CD4-positive, alpha-beta T cell (primary cell): ENCODE measurements around the gene STAT2. TPM values are rescaled to one million over a fixed set of nuclear protein-coding genes. Genes with fewer than 3 reads are reported as not detected.

Experiments
- ATAC-seq: fragments of 200-7000 bp; cut with Tn5 transposase; one replicate; pipeline ENCODE4 v1.10.0; 2022; ENCODE audit warnings: mild to moderate bottlenecking; ENCODE audit not compliant: poor library complexity
- CTCF ChIA-PET: fragments of 350-600 bp; sonication (Branson Sonifier 250); formaldehyde crosslinking; loops from one replicate; lab custom pipeline; 2021; ENCODE audit warnings: antibody characterized with exemption, inconsistent platforms; lab: Charles Lee
- POLR2A ChIA-PET: fragments of 350-600 bp; sonication (Branson Sonifier 250); formaldehyde crosslinking; loops from one replicate; lab custom pipeline; 2021; ENCODE audit warnings: antibody characterized with exemption, inconsistent platforms; lab: Charles Lee
- DNase-seq, 14 experiments: peaks; one replicate each; pipeline ENCODE4 v3.0.0-alpha.2; 2013 to 2020; ENCODE audit warnings: mixed read lengths in 2 of 14
- H3K27ac ChIP-seq, 2 donors: one replicate each; pipeline versions ENCODE4 v1.5.1 to v1.7.0; 2013; ENCODE audit warnings: low read length in 2 of 2, low read depth in 1 of 2, mild to moderate bottlenecking in 1 of 2
- H3K27me3 ChIP-seq, 2 experiments: 1 replicate in 1 of 2; 2 replicates in 1 of 2; pipeline versions ENCODE4 v1.6.1 to v1.7.0; 2013; ENCODE audit warnings: low read length in 2 of 2, control low read depth in 1 of 2, mild to moderate bottlenecking in 1 of 2, moderate library complexity in 1 of 2; ENCODE audit not compliant: insufficient read depth in 2 of 2, control insufficient read depth in 1 of 2
- H3K36me3 ChIP-seq: one replicate; pipeline ENCODE4 v1.6.1; 2013; ENCODE audit warnings: low read length, control low read depth; ENCODE audit not compliant: insufficient read depth
- H3K4me1 ChIP-seq: one replicate; pipeline ENCODE4 v1.6.1; 2013; ENCODE audit warnings: low read length, control low read depth; ENCODE audit not compliant: insufficient read depth
- H3K4me3 ChIP-seq: one replicate; pipeline ENCODE4 v1.5.1; 2013; ENCODE audit warnings: mild to moderate bottlenecking, low read length, moderate library complexity
- H3K9me3 ChIP-seq, 2 experiments: 1 replicate in 1 of 2; 2 replicates in 1 of 2; pipeline versions ENCODE4 v1.6.1 to v1.7.0; 2013; ENCODE audit warnings: low read length in 2 of 2, mild to moderate bottlenecking in 2 of 2, control low read depth in 1 of 2, moderate library complexity in 1 of 2; ENCODE audit not compliant: control insufficient read depth in 1 of 2, insufficient read depth in 1 of 2
- H3K27ac Mint-ChIP-seq: one replicate; pipeline ENCODE4 v1.8.0; 2020; ENCODE audit warnings: mixed read lengths
- H3K27me3 Mint-ChIP-seq: one replicate; pipeline ENCODE4 v1.8.0; 2021; ENCODE audit warnings: mixed read lengths
- H3K36me3 Mint-ChIP-seq: one replicate; pipeline ENCODE4 v1.8.0; 2021; ENCODE audit warnings: low read depth, mixed read lengths
- H3K4me1 Mint-ChIP-seq: one replicate; pipeline ENCODE4 v1.8.0; 2021; ENCODE audit warnings: low read depth, mixed read lengths
- H3K4me3 Mint-ChIP-seq: one replicate; pipeline ENCODE4 v1.8.0; 2020; ENCODE audit warnings: mild to moderate bottlenecking, mixed read lengths
- H3K9me3 Mint-ChIP-seq: one replicate; pipeline ENCODE4 v1.8.0; 2020; ENCODE audit warnings: mixed read lengths
- CTCF ChIP-seq: fragments of 200-600 bp; IDR thresholded peaks from one replicate; pipeline ENCODE4 v1.8.0; 2022; ENCODE audit warnings: antibody characterized with exemption, mild to moderate bottlenecking
- intact Hi-C, 2 experiments: fragments of 100-400 bp; cut with DNase I in 1 of 2; cut with micrococcal nuclease in 1 of 2; formaldehyde crosslinking; loops; one replicate each; pipeline versions ENCODE4 v1.15.1 to v1.9.0; 2023 to 2025; cut with DNase I, micrococcal nuclease
- total RNA-seq, 174 experiments: library from RNA in 2 of 174; stranded (reverse) in 2 of 174; gene quantifications; one replicate each; pipeline ENCODE4 v1.2.3 and lab custom pipeline; 2021 to 2026

Gene STAT2
- total RNA-seq, 2 experiments from 2014 or later, result 114 to 125 TPM

GRCh38 chr12:56317675-56318074, 42.2 kb downstream of the STAT2 start:
- intact Hi-C loops, result loop anchor here (1.0 to 5.0 kb wide), 5 partner anchors 15 to 150 kb away; partner anchors contain the start of genes APOF (in 1 of the 2), IL23A (in 1 of the 2), PAN2 (in 1 of the 2) and SPRYD4 (in 1 of the 2)
- Histone ChIP-seq H3K36me3 (peaks cover 29% of the 10 kb centered on the region), H3K4me3 (no peak overlapping the region), H3K27me3 (no peaks in the 10 kb centered on the region), H3K9me3 (no peaks in the 10 kb centered on the region), H3K27ac (no peak overlapping the region), H3K4me1 (peaks cover 17% of the 10 kb centered on the region)
- no peak for TF ChIP-seq CTCF
- ChIA-PET CTCF (interaction anchor here (0.6 to 4.1 kb wide), 3 partner anchors 16 to 147 kb away, joined by 4 to 22 read pairs (median 17); partner anchors contain the start of genes PAN2 and STAT2), POLR2A (interaction anchor here (3.5 kb wide), 1 partner anchor 42 kb away, joined by 63 read pairs; the partner anchor contains the start of gene STAT2)
- peak overlapping the region; percentile 42 for H3K27ac Mint-ChIP-seq
- ATAC-seq (no peak), DNase-seq (no peak)
- H3K36me3 Mint-ChIP-seq, result peaks cover 54% of the 10 kb centered on the region
- H3K9me3 Mint-ChIP-seq, result no peaks in the 10 kb centered on the region
- H3K4me1 Mint-ChIP-seq, result peaks cover 19% of the 10 kb centered on the region
- no peak overlapping the region for H3K4me3 Mint-ChIP-seq
- no peaks in the 10 kb centered on the region for H3K27me3 Mint-ChIP-seq

- POLR2A ChIA-PET, result interaction anchor here (0.6 to 3.5 kb wide), 32 partner anchors 10 to 578 kb away, joined by 3 to 63 read pairs (median 6); partner anchors contain the start of genes ANKRD52, COQ10A, CS and ESYT1
- intact Hi-C loops, result loop anchor here (1.0 to 5.0 kb wide), 6 partner anchors 13 to 152 kb away; partner anchors contain the start of genes SPRYD4 (in 2 of the 2), APOF (in 1 of the 2), IL23A (in 1 of the 2) and STAT2 (in 1 of the 2)
- no peaks in the 10 kb centered on the region for H3K27me3 Mint-ChIP-seq
- peak within 1 kb of the TSS; percentile 100 for H3K4me3 ChIP-seq
- ATAC-seq, result peak; percentile 93
- H3K27ac ChIP-seq, result peak within 1 kb of the TSS; percentile 84 to 98
- peak within 1 kb of the TSS; percentile 99 for H3K4me3 Mint-ChIP-seq
- no peak for TF ChIP-seq CTCF
- CTCF ChIA-PET, result interaction anchor here (0.8 to 4.1 kb wide), 12 partner anchors 17 to 269 kb away, joined by 3 to 22 read pairs (median 4); partner anchors contain the start of genes COQ10A, IL23A, PAN2 and SMARCC2
- H3K9me3 Mint-ChIP-seq, result no peaks in the 10 kb centered on the region
- H3K36me3 ChIP-seq, result peaks cover 21% of the 10 kb centered on the region
- H3K9me3 ChIP-seq, result no peaks in the 10 kb centered on the region
- H3K36me3 Mint-ChIP-seq, result peaks cover 51% of the 10 kb centered on the region
- peak within 1 kb of the TSS; percentile 98 for H3K27ac Mint-ChIP-seq
- peaks cover 17% of the 10 kb centered on the region for H3K4me1 ChIP-seq
- H3K4me1 Mint-ChIP-seq, result peaks cover 19% of the 10 kb centered on the region
- H3K27me3 ChIP-seq, result no peaks in the 10 kb centered on the region
- peak; percentile 86 to 96 (median 90) for DNase-seq
These were observed 44.1 kb downstream of the STAT2 start, which contains the start of gene CNPY2 for GRCh38 chr12:56315622-56316473. TSS of gene CNPY2 (minus strand) at chr12:56315988. CDS start at chr12:56315217, 771 bp downstream.

GRCh38 chr12:56315249-56315621, 44.7 kb downstream of the STAT2 start:
- no peaks in the 10 kb centered on the region for H3K9me3 Mint-ChIP-seq
- H3K27me3 ChIP-seq, result no peaks in the 10 kb centered on the region
- H3K9me3 ChIP-seq, result no peaks in the 10 kb centered on the region
- H3K27ac ChIP-seq, result peak overlapping the region; percentile 84 to 98
- peaks cover 26% of the 10 kb centered on the region for H3K36me3 ChIP-seq
- H3K27me3 Mint-ChIP-seq, result no peaks in the 10 kb centered on the region
- peak overlapping the region; percentile 100 for H3K4me3 ChIP-seq
- ATAC-seq (peak; percentile 4), DNase-seq (peak in 1 of 14 experiments; percentile 7)
- H3K4me3 Mint-ChIP-seq, result peak overlapping the region; percentile 99
- CTCF ChIA-PET, result interaction anchor here (0.6 to 4.1 kb wide), 10 partner anchors 16 to 197 kb away, joined by 3 to 22 read pairs (median 5); partner anchors contain the start of genes COQ10A, IL23A, PAN2 and SMARCC2
- peaks cover 57% of the 10 kb centered on the region for H3K36me3 Mint-ChIP-seq
- intact Hi-C loops, result loop anchor here (1.0 to 5.0 kb wide), 3 partner anchors 12 to 152 kb away; partner anchors contain the start of genes APOF (in 1 of the 2), SPRYD4 (in 1 of the 2) and STAT2 (in 1 of the 2)
- H3K4me1 Mint-ChIP-seq, result peaks cover 19% of the 10 kb centered on the region
- POLR2A ChIA-PET, result interaction anchor here (0.6 to 3.5 kb wide), 25 partner anchors 10 to 577 kb away, joined by 3 to 63 read pairs (median 7); partner anchors contain the start of genes ANKRD52, COQ10A, CS and ESYT1
- no peak for TF ChIP-seq CTCF
- H3K4me1 ChIP-seq, result peaks cover 17% of the 10 kb centered on the region
- H3K27ac Mint-ChIP-seq, result peak overlapping the region; percentile 98
